PC-9 (cell line): ENCODE measurements around the gene NUCB1. TPM values are rescaled to one million over a fixed set of nuclear protein-coding genes. Genes with fewer than 3 reads are reported as not detected.

Source experiments
- BruUV-seq: library from RNA; stranded (reverse); fragments of 400-500 nt; replicated peaks from 2 replicates; lab custom pipeline; 2021; lab: Mats Ljungman, UMichigan
- CTCF ChIA-PET: fragments of 300-600 bp; sonication (Branson Sonifier 250); formaldehyde crosslinking; loops from one replicate; lab custom pipeline; 2022; ENCODE audit warnings: antibody characterized with exemption; lab: Charles Lee
- POLR2A ChIA-PET: fragments of 300-600 bp; sonication (Branson Sonifier 250); formaldehyde crosslinking; loops from one replicate; lab custom pipeline; 2022; ENCODE audit warnings: antibody characterized with exemption; ENCODE audit not compliant: unreplicated experiment; lab: Charles Lee
- DNase-seq, 2 experiments: peaks; one replicate each; pipeline versions ENCODE4 v3.0.0 to v3.0.0-alpha.2; 2015 to 2022; ENCODE audit warnings: mixed read lengths in 1 of 2
- H2AFZ ChIP-seq: fragments of 200-600 bp; sonication (generic); 2 replicates; pipeline ENCODE4 v1.8.1; 2017; ENCODE audit warnings: antibody characterized with exemption
- H3F3A ChIP-seq: fragments of 200-600 bp; sonication (generic); 2 replicates; pipeline ENCODE4 v1.8.1; 2017; ENCODE audit warnings: antibody characterized with exemption, mild to moderate bottlenecking, low read depth; ENCODE audit not compliant: insufficient read depth
- H3K27ac ChIP-seq: fragments of 200-600 bp; sonication (generic); 2 replicates; pipeline ENCODE4 v1.6.1; 2016; ENCODE audit warnings: mixed run types
- H3K27me3 ChIP-seq: fragments of 200-600 bp; sonication (generic); 2 replicates; pipeline ENCODE4 v1.6.1; 2016; ENCODE audit warnings: low read depth, mixed run types; ENCODE audit not compliant: insufficient read depth
- H3K36me3 ChIP-seq: fragments of 200-600 bp; sonication (generic); 2 replicates; pipeline ENCODE4 v1.6.1; 2016; ENCODE audit warnings: low read depth, mixed run types
- H3K4me1 ChIP-seq: fragments of 200-600 bp; sonication (generic); replicated peaks from 2 replicates; pipeline ENCODE4 v1.6.1; 2016; ENCODE audit warnings: mixed run types; ENCODE audit not compliant: insufficient read depth
- H3K4me2 ChIP-seq: fragments of 200-600 bp; sonication (generic); 2 replicates; pipeline ENCODE4 v1.6.1; 2017; ENCODE audit warnings: mixed run types
- H3K4me3 ChIP-seq: fragments of 200-600 bp; sonication (generic); 2 replicates; pipeline ENCODE4 v1.6.1; 2016; ENCODE audit warnings: mixed run types
- H3K79me2 ChIP-seq: fragments of 200-600 bp; sonication (generic); 2 replicates; pipeline ENCODE4 v1.6.1; 2017; ENCODE audit warnings: low read depth, mixed run types
- H3K9me2 ChIP-seq: fragments of 200-600 bp; sonication (generic); 2 replicates; pipeline ENCODE4 v1.8.1; 2017; ENCODE audit warnings: mild to moderate bottlenecking; ENCODE audit not compliant: insufficient read depth
- H3K9me3 ChIP-seq: fragments of 200-600 bp; sonication (generic); 2 replicates; pipeline ENCODE4 v1.8.1; 2016; ENCODE audit warnings: low read depth; ENCODE audit not compliant: insufficient read depth
- H4K20me1 ChIP-seq: fragments of 200-600 bp; sonication (generic); 2 replicates; pipeline ENCODE4 v1.8.1; 2017; ENCODE audit not compliant: insufficient read depth
- EZH2 ChIP-seq: fragments of 200-600 bp; sonication (generic); IDR thresholded peaks from 2 replicates; pipeline ENCODE4 v1.8.0; 2017; ENCODE audit warnings: antibody characterized with exemption, low read depth
- intact Hi-C: fragments of 100-400 bp; cut with micrococcal nuclease; formaldehyde crosslinking; loops from one replicate; pipeline ENCODE4 v1.10.0; 2022; ENCODE audit not compliant: unreplicated experiment
- total RNA-seq: library from RNA; stranded (reverse); gene quantifications from 2 replicates; pipeline ENCODE4 v1.2.3, GENCODE V29; 2021
- TF ChIP-seq, protein P1 (sequence below): fragments of 200-600 bp; sonication (generic); conservative IDR thresholded peaks from 2 replicates; pipeline ENCODE4 v1.6.1; 2017; ENCODE audit warnings: mixed run types, antibody characterized with exemption, mild to moderate bottlenecking, moderate library complexity

NUCB1 gene
- total RNA-seq, 1 experiment from 2014 or later, result 185 TPM

DNA sequence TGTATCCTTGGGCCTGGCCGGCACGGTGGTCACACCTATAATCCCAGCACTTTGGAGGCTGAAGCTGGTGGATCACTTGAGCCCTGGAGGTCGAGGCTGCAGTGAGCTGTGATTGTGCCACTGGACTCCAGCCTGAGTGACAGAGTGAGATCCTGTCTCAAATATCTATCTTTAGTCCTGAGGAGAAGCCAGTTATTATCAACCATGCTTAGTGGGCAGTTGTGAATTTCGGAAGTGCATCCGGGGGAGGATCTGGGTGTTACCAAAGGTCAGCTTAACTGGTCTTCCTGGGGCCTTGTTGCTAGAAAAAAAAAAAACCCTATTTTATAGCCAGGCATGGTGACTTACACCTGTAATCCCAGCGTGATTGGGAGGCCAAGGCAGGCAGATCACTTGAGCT is 43.0 kb downstream of the NUCB1 start:
- H3K4me1 ChIP-seq, result no peaks in the 10 kb centered on the region
- H4K20me1 ChIP-seq, result no peaks in the 10 kb centered on the region
- no TSS peak for BruUV-seq
- intact Hi-C loops, result no loop called here
- no peak overlapping the region for H2AFZ ChIP-seq
- CTCF ChIA-PET, result no interaction called here
- H3K27me3 ChIP-seq, result no peaks in the 10 kb centered on the region
- H3K9me2 ChIP-seq, result no peaks in the 10 kb centered on the region
- POLR2A ChIA-PET, result interaction anchor here (0.7 kb wide), 1 partner anchor 19 kb away, joined by 9 read pairs; no protein-coding TSS in a partner anchor
- no peak overlapping the region for H3K4me2 ChIP-seq
- no peak for TF ChIP-seq EZH2
- TF ChIP-seq, protein P1, sequence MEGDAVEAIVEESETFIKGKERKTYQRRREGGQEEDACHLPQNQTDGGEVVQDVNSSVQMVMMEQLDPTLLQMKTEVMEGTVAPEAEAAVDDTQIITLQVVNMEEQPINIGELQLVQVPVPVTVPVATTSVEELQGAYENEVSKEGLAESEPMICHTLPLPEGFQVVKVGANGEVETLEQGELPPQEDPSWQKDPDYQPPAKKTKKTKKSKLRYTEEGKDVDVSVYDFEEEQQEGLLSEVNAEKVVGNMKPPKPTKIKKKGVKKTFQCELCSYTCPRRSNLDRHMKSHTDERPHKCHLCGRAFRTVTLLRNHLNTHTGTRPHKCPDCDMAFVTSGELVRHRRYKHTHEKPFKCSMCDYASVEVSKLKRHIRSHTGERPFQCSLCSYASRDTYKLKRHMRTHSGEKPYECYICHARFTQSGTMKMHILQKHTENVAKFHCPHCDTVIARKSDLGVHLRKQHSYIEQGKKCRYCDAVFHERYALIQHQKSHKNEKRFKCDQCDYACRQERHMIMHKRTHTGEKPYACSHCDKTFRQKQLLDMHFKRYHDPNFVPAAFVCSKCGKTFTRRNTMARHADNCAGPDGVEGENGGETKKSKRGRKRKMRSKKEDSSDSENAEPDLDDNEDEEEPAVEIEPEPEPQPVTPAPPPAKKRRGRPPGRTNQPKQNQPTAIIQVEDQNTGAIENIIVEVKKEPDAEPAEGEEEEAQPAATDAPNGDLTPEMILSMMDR, result no peak
- no peak for DNase-seq
- no peak overlapping the region for H3K27ac ChIP-seq
- H3F3A ChIP-seq, result peaks cover 11% of the 10 kb centered on the region
- no peak overlapping the region for H3K4me3 ChIP-seq
- no peaks in the 10 kb centered on the region for H3K79me2 ChIP-seq
- no peaks in the 10 kb centered on the region for H3K9me3 ChIP-seq
- H3K36me3 ChIP-seq, result no peaks in the 10 kb centered on the region

DNA sequence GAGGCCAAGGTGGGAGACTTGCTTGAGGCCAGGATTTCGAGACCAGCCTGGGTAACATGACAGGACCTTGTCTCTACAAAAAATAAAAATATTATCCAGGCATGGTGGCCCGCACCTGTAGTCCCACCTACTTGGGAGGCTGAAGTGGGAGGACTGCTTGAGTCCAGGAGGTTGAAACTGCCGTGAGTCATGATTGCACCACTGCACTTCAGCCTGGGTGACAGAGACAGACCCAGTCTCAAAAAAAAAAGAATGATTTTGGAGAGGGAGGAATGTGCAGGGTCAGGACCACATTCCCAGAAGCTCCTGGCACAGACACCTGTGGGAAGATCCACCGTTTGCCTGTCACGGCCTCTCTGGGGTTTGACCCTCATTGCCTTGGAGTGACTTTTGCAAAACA is 45.3 kb downstream of the NUCB1 start:
- BruUV-seq, result no TSS peak
- no peak overlapping the region for H3K4me3 ChIP-seq
- H3K9me2 ChIP-seq, result no peaks in the 10 kb centered on the region
- no peaks in the 10 kb centered on the region for H3K36me3 ChIP-seq
- no peak overlapping the region for H3K27ac ChIP-seq
- peaks cover 11% of the 10 kb centered on the region; the same call in 1 of the 2 replicates for H3F3A ChIP-seq
- no peaks in the 10 kb centered on the region for H4K20me1 ChIP-seq
- POLR2A ChIA-PET, result no interaction called here
- no peak overlapping the region for H2AFZ ChIP-seq
- TF ChIP-seq, protein P1, result no peak
- TF ChIP-seq EZH2, result no peak
- DNase-seq, result no peak
- intact Hi-C loops, result no loop called here
- no peaks in the 10 kb centered on the region for H3K27me3 ChIP-seq
- no peaks in the 10 kb centered on the region for H3K4me1 ChIP-seq
- no peak overlapping the region for H3K4me2 ChIP-seq
- H3K9me3 ChIP-seq, result no peaks in the 10 kb centered on the region
- CTCF ChIA-PET, result interaction anchor here (0.6 kb wide), 1 partner anchor 19 kb away, joined by 3 read pairs; no protein-coding TSS in a partner anchor
- H3K79me2 ChIP-seq, result no peaks in the 10 kb centered on the region

DNA sequence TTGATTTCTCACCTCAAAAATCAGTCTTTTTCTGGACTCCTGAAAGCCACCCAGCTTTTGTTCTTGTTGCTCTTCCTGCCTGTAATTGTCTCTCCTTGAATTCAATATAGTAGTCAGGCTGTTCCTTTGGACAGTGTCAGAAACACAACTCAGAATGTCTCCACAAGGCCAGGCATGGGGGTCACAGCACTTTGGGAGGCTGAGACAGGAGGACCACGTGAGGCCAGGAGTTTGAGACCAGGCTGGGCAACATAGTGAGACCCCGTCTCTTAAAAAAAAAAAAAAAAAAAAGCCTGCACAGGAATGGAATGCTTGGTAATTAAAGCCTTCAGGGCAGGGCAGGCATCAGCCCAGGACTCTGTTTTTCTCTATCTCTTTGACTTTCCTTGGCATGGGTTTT is 45.7 kb downstream of the NUCB1 start:
- Histone ChIP-seq H4K20me1 (no peaks in the 10 kb centered on the region), H3K4me3 (no peak overlapping the region), H3K36me3 (no peaks in the 10 kb centered on the region), H3K9me3 (no peaks in the 10 kb centered on the region), H2AFZ (no peak overlapping the region), H3K9me2 (no peaks in the 10 kb centered on the region), H3K4me1 (no peaks in the 10 kb centered on the region), H3K4me2 (no peak overlapping the region), H3K27me3 (no peaks in the 10 kb centered on the region), H3F3A (peaks cover 11% of the 10 kb centered on the region; the same call in 1 of the 2 replicates), H3K27ac (no peak overlapping the region), H3K79me2 (no peaks in the 10 kb centered on the region)
- no peak for DNase-seq
- no peak for TF ChIP-seq EZH2
- TF ChIP-seq, protein P1, result no peak
- no TSS peak for BruUV-seq
- POLR2A ChIA-PET, result no interaction called here
- intact Hi-C loops, result no loop called here
- CTCF ChIA-PET, result interaction anchor here (0.6 to 1.1 kb wide), 2 partner anchors 20 to 25 kb away, joined by 3 to 4 read pairs; no protein-coding TSS in a partner anchor
